Measurements from ENCODE around the gene MAB21L1.

MAB21L1 gene

GRCh38 chr13:35480346-35480745 is 3.9 kb upstream of the MAB21L1 start:
- no peak overlapping the region for H3K4me3 ChIP-seq (ENCODE audit: low read depth, low read length)
- no peak for TF ChIP-seq CTCF (IDR thresholded peaks at IDR 0.05; ENCODE audit: low read depth, low read length)

- no peak overlapping the region for H3K4me3 ChIP-seq (ENCODE audit: low read depth, low read length)
- TF ChIP-seq CTCF (IDR thresholded peaks at IDR 0.05; ENCODE audit: low read depth, low read length) = no peak
Observed at GRCh38 chr13:35479706-35480105, 3.2 kb upstream of the MAB21L1 start.

DNA sequence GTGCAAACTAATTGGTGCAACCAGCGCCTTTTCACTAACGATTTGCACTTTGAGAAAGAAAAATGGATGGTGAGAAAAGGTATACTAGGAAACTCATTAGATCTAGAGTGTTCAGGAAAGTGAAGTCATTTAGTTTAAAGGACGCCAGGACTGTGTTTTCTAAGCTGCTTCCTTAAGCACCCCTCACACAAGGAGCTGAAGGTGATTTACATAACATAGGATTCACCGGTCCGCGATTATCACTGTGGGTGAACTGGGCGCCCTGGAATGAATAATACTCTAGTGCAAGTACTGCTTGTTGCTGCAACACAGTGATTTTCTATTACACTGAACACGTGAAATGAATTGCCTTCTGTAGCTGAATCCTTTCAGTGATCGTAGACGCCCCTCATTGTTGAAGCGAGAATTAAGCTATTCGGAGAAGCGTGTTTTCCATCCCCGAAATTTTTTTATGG is 2.6 kb upstream of the MAB21L1 start:
- H3K4me3 ChIP-seq (ENCODE audit: low read depth, low read length) = no peak overlapping the region
- TF ChIP-seq CTCF (IDR thresholded peaks at IDR 0.05; ENCODE audit: low read depth, low read length) = no peak

GRCh38 chr13:35478271-35479037 is 2.0 kb upstream of the MAB21L1 start:
- TF ChIP-seq CTCF (IDR thresholded peaks at IDR 0.05; ENCODE audit: low read depth, low read length) = no peak
- no peak overlapping the region for H3K4me3 ChIP-seq (ENCODE audit: low read depth, low read length)

DNA sequence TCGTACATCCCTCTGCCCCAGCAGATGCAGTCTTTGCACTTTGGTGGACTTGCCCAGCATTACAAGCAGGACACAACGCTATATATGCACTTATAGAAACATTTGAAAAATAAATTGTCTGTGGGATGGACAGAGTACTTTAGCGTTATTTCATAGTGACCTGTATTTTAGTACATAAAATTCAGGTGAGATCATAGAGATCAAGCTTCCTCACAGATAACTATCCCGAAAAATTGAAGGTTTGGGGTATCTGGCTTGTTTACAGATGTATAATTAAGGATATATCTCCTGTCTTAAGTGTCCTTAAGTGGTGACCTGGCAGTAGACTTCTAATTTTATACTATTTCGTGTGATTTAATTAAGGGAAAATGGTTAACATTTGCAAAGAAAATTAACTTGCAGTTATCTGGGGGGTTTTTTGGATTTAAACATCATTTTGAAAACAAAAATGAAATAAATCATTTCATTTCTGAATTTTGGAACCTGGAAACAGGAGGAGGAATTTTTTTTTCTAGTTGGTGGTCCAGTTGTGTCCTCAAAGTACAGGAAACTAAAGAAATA is 977 bp upstream of the MAB21L1 start:
- H3K4me3 ChIP-seq (ENCODE audit: low read depth, low read length) = no peak overlapping the region
- TF ChIP-seq CTCF (IDR thresholded peaks at IDR 0.05; ENCODE audit: low read depth, low read length) = no peak

GRCh38 chr13:35475212-35475959 is 1.1 kb downstream of the MAB21L1 start:
- no peak overlapping the region for H3K4me3 ChIP-seq (ENCODE audit: low read depth, low read length)
- TF ChIP-seq CTCF (IDR thresholded peaks at IDR 0.05; ENCODE audit: low read depth, low read length) = no peak
